Limb (tissue), 2 donors: Measurements from ENCODE around the gene TRPC4AP.
"Not testable (repeated sequence)": the region's sequence is repeated elsewhere in the genome, so short reads cannot be mapped to it uniquely, and the experiment has no call there.

ENCODE experiments used
- DNase-seq, 2 donors: peaks; one replicate each; pipeline ENCODE4 v3.0.0-alpha.2; 2016; ENCODE audit errors: extremely low spot score in 2 of 2

The TRPC4AP gene

DNA sequence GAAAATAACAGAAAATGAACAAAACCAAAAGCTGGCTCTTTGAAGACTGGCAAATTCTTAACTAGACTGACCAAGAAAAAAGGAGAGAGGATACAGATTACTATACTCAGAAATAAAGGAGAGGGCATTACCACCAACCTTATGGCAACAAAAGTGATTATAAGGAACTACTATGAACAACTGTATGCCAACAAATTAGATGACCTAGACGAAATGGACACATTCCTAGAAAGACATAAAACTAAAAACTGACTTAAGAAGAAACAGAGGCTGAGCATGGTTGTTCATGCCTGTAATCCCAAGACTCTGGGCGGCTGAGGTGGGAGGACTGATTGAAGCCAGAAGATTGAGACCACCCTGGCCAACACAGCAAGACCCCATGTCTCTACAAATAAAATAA, 33.5 kb downstream of the TRPC4AP start:
- no peak for DNase-seq

- DNase-seq: no peak
Observed at GRCh38 chr20:35055445-35056276, 36.9 kb downstream of the TRPC4AP start.

DNA sequence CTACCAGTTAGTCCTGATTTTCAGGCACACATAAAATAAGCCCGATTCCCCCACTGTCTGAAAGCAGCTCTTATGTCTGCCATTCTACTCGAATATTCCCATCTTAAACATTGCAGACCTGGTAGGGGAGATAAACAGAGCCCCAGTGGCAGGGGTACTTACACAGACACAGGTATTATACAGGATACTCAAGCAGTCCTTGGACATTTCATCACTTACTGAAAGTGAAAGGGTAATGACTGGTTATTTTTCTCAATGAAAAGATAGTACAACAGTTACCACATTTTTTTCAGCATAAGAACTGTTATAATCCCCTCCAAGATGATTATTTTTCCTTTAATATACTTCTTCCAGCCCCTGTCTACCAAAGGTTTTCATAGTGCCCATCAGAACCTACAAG, 37.8 kb downstream of the TRPC4AP start:
- DNase-seq: no peak

DNA sequence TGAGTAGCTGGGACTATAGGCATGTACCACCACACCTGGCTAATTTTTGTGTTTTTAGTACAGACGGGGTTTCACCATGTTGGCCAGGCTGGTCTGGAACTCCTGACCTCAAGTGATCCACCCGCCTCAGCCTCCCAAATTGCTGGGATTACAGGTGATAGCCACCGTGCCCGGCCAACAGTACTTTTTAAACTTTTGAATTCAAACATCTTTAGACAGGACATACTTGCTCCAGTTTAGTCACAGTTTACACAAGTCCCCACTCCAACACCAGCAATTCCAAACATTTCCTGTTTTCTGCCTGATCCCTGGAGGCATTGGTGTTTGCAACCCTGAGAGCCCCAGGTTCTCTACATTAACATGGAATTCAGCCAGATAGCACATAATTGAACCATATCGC, 40.0 kb downstream of the TRPC4AP start:
- DNase-seq: not testable (repeated sequence)

- no peak for DNase-seq
Observed at GRCh38 chr20:35049776-35050352, 42.7 kb downstream of the TRPC4AP start.

- DNase-seq: no peak
Observed at GRCh38 chr20:35048739-35049138, 43.9 kb downstream of the TRPC4AP start.

DNA sequence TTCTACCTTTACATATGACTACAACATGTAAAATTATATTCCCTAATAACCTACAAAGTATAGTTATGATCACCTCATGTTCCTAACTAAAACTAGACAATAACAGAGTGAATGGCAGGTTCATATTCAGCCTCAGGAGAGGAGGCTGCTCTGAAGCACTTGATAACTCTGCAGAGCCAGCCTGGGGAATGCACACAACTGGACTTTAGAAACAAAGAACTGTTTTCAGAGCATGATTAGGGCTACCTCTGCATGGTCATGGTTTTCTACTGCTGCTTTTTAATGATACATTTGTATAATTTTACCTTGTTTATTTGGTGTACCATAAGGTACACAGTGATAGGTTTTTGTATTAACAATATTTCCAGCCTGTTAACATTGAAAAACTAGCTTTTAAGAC, 50.3 kb downstream of the TRPC4AP start:
- no peak for DNase-seq

GRCh38 chr20:35040646-35041045, 52.0 kb downstream of the TRPC4AP start:
- DNase-seq: no peak

GRCh38 chr20:35039846-35040489, 52.6 kb downstream of the TRPC4AP start:
- DNase-seq: no peak

DNA sequence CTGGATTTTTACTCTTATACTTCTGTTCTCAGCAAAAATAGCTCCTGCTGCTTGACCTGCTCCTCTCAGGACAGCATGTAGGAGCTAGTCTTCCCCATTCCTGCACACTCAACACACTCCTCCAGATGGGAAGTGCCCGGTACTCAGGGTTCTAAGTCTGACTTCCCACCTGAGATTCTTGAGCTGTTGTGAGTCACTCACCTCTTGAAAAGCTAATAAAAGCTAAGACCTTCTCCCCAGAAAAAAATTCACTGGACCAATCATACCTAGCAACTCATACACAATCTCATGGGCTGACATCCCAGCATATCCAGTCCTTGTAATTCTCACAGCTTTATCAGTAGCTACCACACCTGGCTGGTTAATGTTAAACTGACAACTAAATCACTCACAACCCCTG, 53.5 kb downstream of the TRPC4AP start:
- DNase-seq: no peak

GRCh38 chr20:35034145-35034544, 58.5 kb downstream of the TRPC4AP start:
- no peak for DNase-seq

- no peak for DNase-seq
Observed at GRCh38 chr20:35030136-35030535, 62.5 kb downstream of the TRPC4AP start.

DNA sequence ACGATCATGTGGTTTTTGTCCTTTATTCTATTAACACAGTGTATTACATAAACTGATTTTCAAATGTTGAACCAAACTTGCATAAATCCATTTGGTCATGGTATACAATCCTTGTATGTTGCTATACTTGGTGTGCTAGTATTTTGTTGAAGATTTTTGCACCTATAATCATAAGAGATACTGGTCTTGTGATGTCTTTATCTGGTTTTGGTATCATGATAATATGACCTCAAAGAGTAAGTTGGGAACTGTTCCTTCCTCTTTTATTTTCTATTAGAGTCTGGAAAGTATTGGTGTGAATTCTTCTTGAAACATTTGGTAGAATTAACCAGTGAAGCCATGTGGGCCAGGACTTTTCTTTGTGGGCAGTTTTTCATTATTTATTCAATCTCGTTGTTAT, 65.3 kb downstream of the TRPC4AP start:
- no peak for DNase-seq

DNA sequence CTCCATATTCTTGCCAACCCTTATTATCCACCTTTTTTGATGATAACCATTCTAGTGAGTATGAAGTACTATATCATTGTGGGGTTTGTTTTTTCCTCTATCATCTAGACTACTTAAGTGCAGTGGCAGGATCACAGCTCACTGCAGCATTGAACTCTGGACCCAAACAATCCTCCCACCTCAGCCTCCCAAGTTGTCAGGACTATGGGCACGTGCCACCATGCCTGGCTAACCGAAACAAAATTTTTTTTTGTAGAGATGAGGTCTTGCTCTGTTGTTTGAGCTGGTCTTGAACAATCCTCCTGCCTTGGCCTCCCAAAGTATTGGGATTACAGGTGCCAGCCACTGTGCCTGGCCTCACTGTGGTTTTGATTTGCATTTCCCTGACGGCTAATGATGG, 67.5 kb downstream of the TRPC4AP start:
- no peak for DNase-seq

DNA sequence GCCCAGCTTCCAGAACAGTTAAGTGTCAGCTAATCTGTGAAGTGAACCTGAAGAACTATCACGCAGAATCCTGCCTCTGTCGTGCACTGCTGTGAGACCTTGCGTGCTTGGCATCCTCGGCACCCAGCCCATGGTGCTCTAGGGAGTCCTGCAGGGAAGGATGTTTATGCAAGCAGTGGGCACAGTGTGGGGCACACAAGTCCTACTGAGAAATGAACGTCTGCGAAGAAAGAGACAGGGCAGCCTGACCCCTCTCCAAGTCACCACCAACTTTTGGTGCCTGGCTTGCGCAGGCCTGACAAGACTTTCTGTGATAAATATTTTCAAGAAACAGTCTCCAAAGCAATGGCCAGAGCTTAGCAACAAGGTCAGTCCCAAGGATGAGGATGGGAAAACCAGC, 69.0 kb downstream of the TRPC4AP start:
- DNase-seq: no peak

GRCh38 chr20:35021831-35022230, 70.8 kb downstream of the TRPC4AP start:
- no peak for DNase-seq

GRCh38 chr20:35021063-35021462, 71.5 kb downstream of the TRPC4AP start:
- no peak for DNase-seq

DNA sequence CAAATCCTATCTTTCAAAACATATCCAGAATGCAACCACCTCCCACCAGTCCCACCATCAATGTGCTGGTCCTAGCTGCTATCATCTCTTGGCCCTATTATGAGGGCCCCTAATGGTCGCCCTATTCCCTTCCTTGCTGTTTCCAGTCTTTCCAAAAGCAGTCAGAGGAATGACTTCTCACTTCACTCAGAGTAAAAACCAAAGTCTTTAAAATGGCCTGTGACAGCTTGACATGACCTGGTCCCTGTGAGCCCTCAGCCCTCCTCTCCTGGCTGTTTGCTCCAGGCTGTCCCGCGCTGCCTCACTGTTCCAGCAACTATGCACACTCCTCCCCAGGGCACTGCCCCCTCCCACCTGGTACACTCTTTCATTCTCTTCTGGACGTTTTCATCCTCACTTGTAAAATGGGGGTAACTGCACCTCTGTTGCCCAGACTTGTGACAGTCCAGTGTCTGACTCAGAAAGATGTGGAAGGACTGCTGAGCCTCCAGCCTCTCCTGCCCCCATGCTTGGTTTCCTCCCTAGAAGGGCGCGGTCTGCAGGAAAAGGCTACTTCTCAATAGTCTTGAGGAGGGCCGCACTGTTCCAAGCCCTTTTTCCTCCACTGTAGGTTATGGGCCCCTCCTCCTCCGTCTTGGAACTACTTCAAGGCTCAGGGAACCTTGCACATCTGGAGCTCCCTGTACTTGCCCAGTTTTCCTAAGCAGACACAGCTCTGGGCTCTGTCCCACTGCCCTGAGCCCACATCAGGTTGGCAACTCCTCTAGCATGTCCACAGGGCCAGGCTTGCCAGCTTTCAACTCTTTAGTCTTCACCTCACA, 72.3 kb downstream of the TRPC4AP start:
- no peak for DNase-seq

DNA sequence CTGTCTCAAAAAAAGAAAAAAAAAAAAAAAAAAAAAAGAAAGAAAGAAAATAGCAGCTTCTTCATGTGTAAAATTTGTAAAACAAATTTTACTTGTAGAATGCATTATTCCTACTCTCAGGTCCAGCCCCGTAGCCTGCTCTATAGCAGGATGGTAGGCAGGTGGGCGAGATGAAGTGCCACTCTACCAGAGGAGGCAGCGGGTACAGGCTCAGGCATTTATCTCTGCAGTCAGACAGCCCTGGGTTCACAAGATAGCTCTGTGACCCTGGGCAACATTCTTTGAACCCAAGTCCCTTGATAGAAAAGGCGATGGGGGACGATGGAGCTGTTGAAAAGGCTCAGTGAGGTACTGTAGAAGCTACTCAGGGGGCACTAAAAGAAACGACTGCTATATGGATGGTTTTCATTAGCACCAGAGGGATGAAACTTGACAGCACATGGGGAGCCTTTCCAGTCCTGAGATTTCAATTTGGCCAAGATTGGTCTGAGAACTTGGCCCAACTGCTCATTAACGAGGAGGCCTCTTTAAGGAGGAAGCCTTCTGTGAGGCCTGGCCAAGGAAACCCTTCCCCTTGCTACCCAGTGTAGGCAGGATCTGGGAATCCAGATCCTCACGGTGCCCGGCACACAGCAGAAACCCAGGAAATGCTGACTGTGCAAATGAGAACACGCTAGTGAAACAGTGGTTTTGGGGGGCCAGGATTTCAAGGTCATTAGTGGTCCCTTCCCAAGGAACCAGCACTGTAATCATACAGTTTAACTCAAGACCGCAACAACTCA, 73.8 kb downstream of the TRPC4AP start:
- peak in 1 of 2 donors; percentile 36 for DNase-seq

GRCh38 chr20:35017099-35017835, 75.3 kb downstream of the TRPC4AP start:
- DNase-seq: no peak

GRCh38 chr20:35015863-35016193, 76.8 kb downstream of the TRPC4AP start:
- no peak for DNase-seq
